ENCODE measurements around the gene KCNK13. TPM values are rescaled to one million over a fixed set of nuclear protein-coding genes. Genes with fewer than 3 reads are reported as not detected.
A peak's percentile ranks its signal among the peaks of the same experiment; 100 is the strongest.

Gene KCNK13
- total RNA-seq, 1 experiment from 2014 or later: 0.17 TPM

- TF ChIP-seq, protein P1, sequence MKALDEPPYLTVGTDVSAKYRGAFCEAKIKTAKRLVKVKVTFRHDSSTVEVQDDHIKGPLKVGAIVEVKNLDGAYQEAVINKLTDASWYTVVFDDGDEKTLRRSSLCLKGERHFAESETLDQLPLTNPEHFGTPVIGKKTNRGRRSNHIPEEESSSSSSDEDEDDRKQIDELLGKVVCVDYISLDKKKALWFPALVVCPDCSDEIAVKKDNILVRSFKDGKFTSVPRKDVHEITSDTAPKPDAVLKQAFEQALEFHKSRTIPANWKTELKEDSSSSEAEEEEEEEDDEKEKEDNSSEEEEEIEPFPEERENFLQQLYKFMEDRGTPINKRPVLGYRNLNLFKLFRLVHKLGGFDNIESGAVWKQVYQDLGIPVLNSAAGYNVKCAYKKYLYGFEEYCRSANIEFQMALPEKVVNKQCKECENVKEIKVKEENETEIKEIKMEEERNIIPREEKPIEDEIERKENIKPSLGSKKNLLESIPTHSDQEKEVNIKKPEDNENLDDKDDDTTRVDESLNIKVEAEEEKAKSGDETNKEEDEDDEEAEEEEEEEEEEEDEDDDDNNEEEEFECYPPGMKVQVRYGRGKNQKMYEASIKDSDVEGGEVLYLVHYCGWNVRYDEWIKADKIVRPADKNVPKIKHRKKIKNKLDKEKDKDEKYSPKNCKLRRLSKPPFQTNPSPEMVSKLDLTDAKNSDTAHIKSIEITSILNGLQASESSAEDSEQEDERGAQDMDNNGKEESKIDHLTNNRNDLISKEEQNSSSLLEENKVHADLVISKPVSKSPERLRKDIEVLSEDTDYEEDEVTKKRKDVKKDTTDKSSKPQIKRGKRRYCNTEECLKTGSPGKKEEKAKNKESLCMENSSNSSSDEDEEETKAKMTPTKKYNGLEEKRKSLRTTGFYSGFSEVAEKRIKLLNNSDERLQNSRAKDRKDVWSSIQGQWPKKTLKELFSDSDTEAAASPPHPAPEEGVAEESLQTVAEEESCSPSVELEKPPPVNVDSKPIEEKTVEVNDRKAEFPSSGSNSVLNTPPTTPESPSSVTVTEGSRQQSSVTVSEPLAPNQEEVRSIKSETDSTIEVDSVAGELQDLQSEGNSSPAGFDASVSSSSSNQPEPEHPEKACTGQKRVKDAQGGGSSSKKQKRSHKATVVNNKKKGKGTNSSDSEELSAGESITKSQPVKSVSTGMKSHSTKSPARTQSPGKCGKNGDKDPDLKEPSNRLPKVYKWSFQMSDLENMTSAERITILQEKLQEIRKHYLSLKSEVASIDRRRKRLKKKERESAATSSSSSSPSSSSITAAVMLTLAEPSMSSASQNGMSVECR (CRISPR knock-in tag; IDR thresholded peaks at IDR 0.05; ENCODE audit: borderline replicate concordance): no peak
- TF ChIP-seq SP1 (CRISPR knock-in tag; conservative IDR thresholded peaks at IDR 0.05) (no peak), ZNF219 (CRISPR knock-in tag; IDR thresholded peaks at IDR 0.05; ENCODE audit: borderline replicate concordance) (no peak), ZNF425 (CRISPR knock-in tag; conservative IDR thresholded peaks at IDR 0.05) (no peak), TCF7 (CRISPR knock-in tag; IDR thresholded peaks at IDR 0.05; ENCODE audit: low read depth) (no peak), ZNF396 (CRISPR knock-in tag; IDR thresholded peaks at IDR 0.05; ENCODE audit: borderline replicate concordance) (no peak), GRHL2 (CRISPR knock-in tag; IDR thresholded peaks at IDR 0.05; ENCODE audit: insufficient replicate concordance, severe bottlenecking) (no peak), ELF4 (CRISPR knock-in tag; IDR thresholded peaks at IDR 0.05; ENCODE audit: low read depth) (no peak), TP53 (CRISPR knock-in tag; IDR thresholded peaks at IDR 0.05) (no peak), JUN (CRISPR knock-in tag; IDR thresholded peaks at IDR 0.05) (no peak)
Observed at GRCh38 chr14:90105756-90106155, 44.0 kb downstream of the KCNK13 start (continued).

- Mint-ChIP-seq H3K4me1 (peaks cover 4% of the 10 kb centered on the region), H3K4me3 (no peak overlapping the region), H3K27me3 (ENCODE audit: low read depth) (peaks cover 3% of the 10 kb centered on the region; the same call in 1 of the 2 replicates), H3K27ac (no peak overlapping the region), H3K9me3 (peaks cover 3% of the 10 kb centered on the region; the same call in 1 of the 2 replicates), H3K36me3 (no peaks in the 10 kb centered on the region)
- POLR2A ChIA-PET: no interaction called here
- no peak for ATAC-seq
- DNase-seq (ENCODE audit: low spot score): no peak
- CTCF ChIA-PET: interaction anchor here (1.2 kb wide), 1 partner anchor 46 kb away, joined by 3 read pairs; the partner anchor contains the start of gene KCNK13
- TF ChIP-seq NFE2L1 (CRISPR knock-in tag; IDR thresholded peaks at IDR 0.05) (no peak), ATF3 (CRISPR knock-in tag; conservative IDR thresholded peaks at IDR 0.05) (no peak), NR3C1 (CRISPR knock-in tag; conservative IDR thresholded peaks at IDR 0.05; ENCODE audit: low read depth) (no peak)
Observed at GRCh38 chr14:90107789-90108188, 46.0 kb downstream of the KCNK13 start.

DNA sequence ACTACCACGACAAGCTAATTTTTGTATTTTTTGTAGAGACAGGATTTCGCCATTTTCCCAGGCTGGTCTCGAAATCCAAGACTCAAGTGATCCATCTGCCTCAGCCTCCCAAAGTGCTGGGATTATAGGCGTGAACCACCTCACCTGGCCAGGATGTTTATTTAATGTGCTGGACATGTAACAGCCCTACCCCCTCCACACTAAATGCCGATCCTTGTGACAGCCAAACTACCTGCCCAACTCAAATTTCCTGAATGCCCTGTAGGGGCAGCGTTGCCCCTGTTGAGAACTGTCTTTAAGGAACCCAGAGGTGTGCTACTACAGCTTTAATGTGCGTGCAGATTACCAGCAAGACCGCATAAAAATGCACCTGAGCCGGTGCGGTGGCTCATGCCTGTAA is 48.1 kb downstream of the KCNK13 start:
- Mint-ChIP-seq H3K27ac (no peak overlapping the region), H3K36me3 (no peaks in the 10 kb centered on the region), H3K4me3 (no peak overlapping the region), H3K4me1 (peaks cover 4% of the 10 kb centered on the region), H3K9me3 (no peaks in the 10 kb centered on the region), H3K27me3 (ENCODE audit: low read depth) (peaks cover 7% of the 10 kb centered on the region; the same call in 1 of the 2 replicates)
- CTCF ChIA-PET: interaction anchor here (0.5 to 1.9 kb wide), 19 partner anchors 11 to 1924 kb away, joined by 3 to 10 read pairs (median 4); partner anchors contain the start of genes EFCAB11 and PSMC1
- POLR2A ChIA-PET: no interaction called here
- ATAC-seq: peak; percentile 97
- DNase-seq (ENCODE audit: low spot score): peak; percentile 50
- TF ChIP-seq, protein P2, sequence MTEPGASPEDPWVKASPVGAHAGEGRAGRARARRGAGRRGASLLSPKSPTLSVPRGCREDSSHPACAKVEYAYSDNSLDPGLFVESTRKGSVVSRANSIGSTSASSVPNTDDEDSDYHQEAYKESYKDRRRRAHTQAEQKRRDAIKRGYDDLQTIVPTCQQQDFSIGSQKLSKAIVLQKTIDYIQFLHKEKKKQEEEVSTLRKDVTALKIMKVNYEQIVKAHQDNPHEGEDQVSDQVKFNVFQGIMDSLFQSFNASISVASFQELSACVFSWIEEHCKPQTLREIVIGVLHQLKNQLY (CRISPR knock-in tag; IDR thresholded peaks at IDR 0.05): no peak
- TF ChIP-seq PREB (CRISPR knock-in tag; IDR thresholded peaks at IDR 0.05; ENCODE audit: borderline replicate concordance): no peak
